ENCODE data around the gene WDR27.
"Not testable (repeated sequence)": the region's sequence is repeated elsewhere in the genome, so short reads cannot be mapped to it uniquely, and the experiment has no call there.

WDR27 gene

GRCh38 chr6:169654598-169655391, 47.0 kb downstream of the WDR27 start:
- H3K9ac ChIP-seq (ENCODE audit: low read length): peak overlapping the region; percentile 28
- peak overlapping the region; percentile 49 for H3K27ac ChIP-seq (ENCODE audit: low read depth, low read length)
- peaks cover 4% of the 10 kb centered on the region for H3K36me3 ChIP-seq (ENCODE audit: control insufficient read depth, insufficient read depth, low read length)
- H3K4me3 ChIP-seq (ENCODE audit: low read length): peak overlapping the region; percentile 71
- H3K27me3 ChIP-seq (ENCODE audit: control insufficient read depth, insufficient read depth, low read length): no peaks in the 10 kb centered on the region
- H3K4me1 ChIP-seq (ENCODE audit: control insufficient read depth, insufficient read depth, low read length): no peaks in the 10 kb centered on the region

- H3K27me3 ChIP-seq (ENCODE audit: control insufficient read depth, insufficient read depth, low read length): no peaks in the 10 kb centered on the region
- no peak overlapping the region for H3K9ac ChIP-seq (ENCODE audit: low read length)
- H3K4me3 ChIP-seq (ENCODE audit: low read length): no peak overlapping the region
Observed at GRCh38 chr6:169653691-169654090, 48.1 kb downstream of the WDR27 start.

DNA sequence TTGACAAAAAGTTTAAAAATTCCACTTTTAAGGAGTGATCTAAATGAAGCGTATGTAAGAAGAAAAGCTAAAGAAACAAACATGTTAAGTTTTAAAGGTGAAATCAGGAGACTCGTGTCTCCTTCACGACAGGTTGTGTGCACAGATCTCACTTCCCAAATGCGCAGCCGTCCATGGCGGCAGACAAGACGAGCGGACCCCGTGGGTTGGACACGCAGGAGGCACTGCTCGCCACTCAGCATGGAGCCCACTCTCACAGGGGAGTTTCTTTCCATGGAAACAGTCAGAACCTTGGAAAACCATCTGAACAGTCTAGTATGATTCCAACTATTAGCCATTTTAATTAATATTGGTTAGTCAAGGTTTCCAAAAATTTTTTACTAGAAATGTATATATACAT, 48.9 kb downstream of the WDR27 start:
- H3K27ac ChIP-seq (ENCODE audit: low read depth, low read length): no peak overlapping the region
- no peak overlapping the region for H3K4me3 ChIP-seq (ENCODE audit: low read length)
- no peaks in the 10 kb centered on the region for H3K36me3 ChIP-seq (ENCODE audit: control insufficient read depth, insufficient read depth, low read length)
- H3K4me1 ChIP-seq (ENCODE audit: control insufficient read depth, insufficient read depth, low read length): no peaks in the 10 kb centered on the region
- H3K27me3 ChIP-seq (ENCODE audit: control insufficient read depth, insufficient read depth, low read length): no peaks in the 10 kb centered on the region
- no peak overlapping the region for H3K9ac ChIP-seq (ENCODE audit: low read length)

More at GRCh38 chr6:169653691-169654090, 48.1 kb downstream of the WDR27 start:
- Histone ChIP-seq H3K27ac (ENCODE audit: low read depth, low read length) (no peak overlapping the region), H3K36me3 (ENCODE audit: control insufficient read depth, insufficient read depth, low read length) (no peaks in the 10 kb centered on the region), H3K4me1 (ENCODE audit: control insufficient read depth, insufficient read depth, low read length) (no peaks in the 10 kb centered on the region)

DNA sequence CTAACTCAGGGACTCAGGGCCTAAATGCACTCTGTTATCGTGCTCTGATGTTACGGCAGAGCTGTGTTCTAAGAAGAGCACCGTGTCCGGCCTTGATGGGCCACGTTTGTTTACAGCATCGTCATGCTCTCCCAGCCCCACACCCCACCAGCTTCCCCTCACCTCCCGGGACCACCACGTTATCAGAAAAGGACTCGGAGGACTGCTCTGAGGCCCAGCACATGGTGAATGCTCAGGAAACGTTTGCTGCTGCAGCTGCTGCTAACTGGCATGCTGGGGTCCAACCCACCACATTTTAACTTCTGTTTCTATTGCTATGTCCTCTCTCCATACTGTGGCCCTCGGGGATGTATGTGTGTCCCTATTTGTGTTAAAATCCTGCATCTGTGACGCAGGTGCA, 50.3 kb downstream of the WDR27 start:
- no peaks in the 10 kb centered on the region for H3K27me3 ChIP-seq (ENCODE audit: control insufficient read depth, insufficient read depth, low read length)
- no peaks in the 10 kb centered on the region for H3K36me3 ChIP-seq (ENCODE audit: control insufficient read depth, insufficient read depth, low read length)
- no peak overlapping the region for H3K9ac ChIP-seq (ENCODE audit: low read length)

GRCh38 chr6:169650959-169651292, 50.9 kb downstream of the WDR27 start:
- no peaks in the 10 kb centered on the region for H3K27me3 ChIP-seq (ENCODE audit: control insufficient read depth, insufficient read depth, low read length)
- no peaks in the 10 kb centered on the region for H3K4me1 ChIP-seq (ENCODE audit: control insufficient read depth, insufficient read depth, low read length)
- no peak overlapping the region for H3K9ac ChIP-seq (ENCODE audit: low read length)
- no peaks in the 10 kb centered on the region for H3K36me3 ChIP-seq (ENCODE audit: control insufficient read depth, insufficient read depth, low read length)
- no peak overlapping the region for H3K4me3 ChIP-seq (ENCODE audit: low read length)
- H3K27ac ChIP-seq (ENCODE audit: low read depth, low read length): no peak overlapping the region

More for the DNA sequence above, 50.3 kb downstream of the WDR27 start:
- Histone ChIP-seq H3K4me3 (ENCODE audit: low read length) (no peak overlapping the region), H3K27ac (ENCODE audit: low read depth, low read length) (no peak overlapping the region), H3K4me1 (ENCODE audit: control insufficient read depth, insufficient read depth, low read length) (no peaks in the 10 kb centered on the region)

GRCh38 chr6:169650241-169650958, 51.4 kb downstream of the WDR27 start:
- H3K36me3 ChIP-seq (ENCODE audit: control insufficient read depth, insufficient read depth, low read length): no peaks in the 10 kb centered on the region
- H3K4me3 ChIP-seq (ENCODE audit: low read length): no peak overlapping the region
- no peaks in the 10 kb centered on the region for H3K4me1 ChIP-seq (ENCODE audit: control insufficient read depth, insufficient read depth, low read length)
- H3K27ac ChIP-seq (ENCODE audit: low read depth, low read length): no peak overlapping the region
- H3K27me3 ChIP-seq (ENCODE audit: control insufficient read depth, insufficient read depth, low read length): no peaks in the 10 kb centered on the region
- H3K9ac ChIP-seq (ENCODE audit: low read length): no peak overlapping the region

DNA sequence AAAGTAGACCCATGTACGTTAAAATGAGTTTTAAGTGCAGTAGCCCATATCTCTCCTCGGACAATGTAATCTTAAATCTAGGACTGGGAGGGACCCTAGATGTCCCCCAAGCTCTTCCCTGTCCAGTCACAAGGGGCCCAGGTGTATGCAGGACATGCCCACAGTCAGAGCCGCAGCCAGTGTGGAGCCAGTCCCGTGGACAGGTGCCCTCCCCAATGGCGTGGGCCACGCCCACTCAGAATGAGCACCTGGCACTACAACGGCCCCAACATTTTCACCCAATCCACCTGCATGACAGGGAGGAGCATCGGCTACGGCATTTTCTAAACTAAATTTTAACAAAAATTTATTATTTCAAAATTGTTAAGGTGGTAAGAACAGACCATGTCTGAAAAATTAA, 53.2 kb downstream of the WDR27 start:
- Histone ChIP-seq H3K27me3 (ENCODE audit: control insufficient read depth, insufficient read depth, low read length) (no peaks in the 10 kb centered on the region), H3K9ac (ENCODE audit: low read length) (no peak overlapping the region), H3K4me3 (ENCODE audit: low read length) (no peak overlapping the region)

DNA sequence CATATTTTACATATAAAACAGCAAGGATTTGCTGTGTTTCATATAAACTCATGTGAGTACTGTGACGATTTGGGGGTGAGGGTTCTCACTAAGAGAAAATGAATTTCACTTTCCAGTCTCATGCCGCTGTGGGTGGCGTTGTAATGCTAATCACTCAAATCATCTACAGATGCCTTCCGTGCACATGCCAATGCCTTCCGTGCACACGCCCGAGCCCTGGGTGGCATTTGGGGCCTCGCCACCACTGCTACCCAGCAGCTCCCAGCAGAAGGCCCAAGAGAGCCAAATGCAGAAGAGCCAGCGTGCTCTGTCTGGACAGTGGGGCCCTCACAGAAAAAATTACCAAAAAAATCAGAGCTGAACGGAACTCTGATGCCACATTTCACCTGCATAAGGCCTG, 53.7 kb downstream of the WDR27 start:
- Histone ChIP-seq H3K9ac (ENCODE audit: low read length) (no peak overlapping the region), H3K27ac (ENCODE audit: low read depth, low read length) (no peak overlapping the region), H3K27me3 (ENCODE audit: control insufficient read depth, insufficient read depth, low read length) (no peaks in the 10 kb centered on the region), H3K4me3 (ENCODE audit: low read length) (no peak overlapping the region), H3K36me3 (ENCODE audit: control insufficient read depth, insufficient read depth, low read length) (no peaks in the 10 kb centered on the region), H3K4me1 (ENCODE audit: control insufficient read depth, insufficient read depth, low read length) (no peaks in the 10 kb centered on the region)

More for the DNA sequence above, 53.2 kb downstream of the WDR27 start:
- Histone ChIP-seq H3K36me3 (ENCODE audit: control insufficient read depth, insufficient read depth, low read length) (no peaks in the 10 kb centered on the region), H3K27ac (ENCODE audit: low read depth, low read length) (no peak overlapping the region), H3K4me1 (ENCODE audit: control insufficient read depth, insufficient read depth, low read length) (no peaks in the 10 kb centered on the region)

DNA sequence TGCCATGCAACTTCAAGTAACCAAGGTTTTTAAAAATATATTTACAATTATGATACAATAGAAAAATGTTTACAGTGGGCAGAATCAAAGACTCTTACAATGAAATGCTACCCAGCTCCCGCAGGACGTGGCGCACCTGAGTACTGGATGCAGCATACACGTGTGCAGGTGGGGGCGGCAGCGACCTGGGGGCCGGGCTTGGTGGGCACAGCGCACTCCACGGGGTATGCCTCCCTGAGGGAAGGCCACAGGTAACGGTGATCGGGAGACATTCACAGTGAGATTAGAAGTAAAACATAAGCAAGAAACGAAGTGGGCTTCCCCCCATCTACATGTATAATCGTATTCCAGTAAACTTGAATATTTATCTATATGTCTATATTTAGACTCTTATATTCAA, 54.2 kb downstream of the WDR27 start:
- Histone ChIP-seq H3K27ac (ENCODE audit: low read depth, low read length) (no peak overlapping the region), H3K27me3 (ENCODE audit: control insufficient read depth, insufficient read depth, low read length) (no peaks in the 10 kb centered on the region), H3K4me1 (ENCODE audit: control insufficient read depth, insufficient read depth, low read length) (no peaks in the 10 kb centered on the region), H3K9ac (ENCODE audit: low read length) (no peak overlapping the region), H3K4me3 (ENCODE audit: low read length) (no peak overlapping the region), H3K36me3 (ENCODE audit: control insufficient read depth, insufficient read depth, low read length) (no peaks in the 10 kb centered on the region)

DNA sequence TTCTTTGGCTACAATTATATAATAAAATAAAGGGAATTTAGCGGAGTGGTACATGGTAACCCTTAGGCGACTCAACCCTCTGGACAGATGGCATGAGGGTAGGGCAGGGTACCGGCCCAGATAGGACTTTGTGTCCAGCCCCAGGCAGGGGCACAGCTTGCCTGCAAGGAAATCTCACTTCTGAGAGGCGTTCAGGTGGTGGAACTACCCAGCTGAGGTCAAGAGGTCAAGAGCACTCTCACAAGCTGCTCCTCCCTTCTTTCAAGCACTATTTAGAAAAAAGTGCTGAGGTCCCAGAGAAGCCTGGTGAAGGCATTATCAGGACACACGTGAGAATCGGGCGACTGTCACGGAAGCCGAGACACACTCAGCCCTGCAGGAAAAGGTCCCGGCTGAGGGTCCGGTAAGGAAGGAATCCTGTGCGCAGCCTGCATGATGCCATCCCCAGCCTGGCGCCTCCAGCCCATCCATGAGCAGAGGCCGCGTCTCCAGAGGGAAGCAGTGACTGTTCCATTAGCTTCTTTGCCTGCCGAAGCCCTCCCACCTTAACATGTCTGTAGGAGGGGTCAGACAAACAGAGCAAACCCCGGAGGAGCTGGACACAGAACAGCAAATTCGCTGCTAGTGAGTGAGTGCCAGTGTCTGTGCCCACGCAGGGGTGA, 54.8 kb downstream of the WDR27 start:
- Histone ChIP-seq H3K36me3 (ENCODE audit: control insufficient read depth, insufficient read depth, low read length) (no peaks in the 10 kb centered on the region), H3K9ac (ENCODE audit: low read length) (no peak overlapping the region), H3K4me1 (ENCODE audit: control insufficient read depth, insufficient read depth, low read length) (no peaks in the 10 kb centered on the region), H3K27me3 (ENCODE audit: control insufficient read depth, insufficient read depth, low read length) (no peaks in the 10 kb centered on the region), H3K4me3 (ENCODE audit: low read length) (no peak overlapping the region), H3K27ac (ENCODE audit: low read depth, low read length) (no peak overlapping the region)

- H3K4me1 ChIP-seq (ENCODE audit: control insufficient read depth, insufficient read depth, low read length); H3K36me3 ChIP-seq (ENCODE audit: control insufficient read depth, insufficient read depth, low read length); H3K27me3 ChIP-seq (ENCODE audit: control insufficient read depth, insufficient read depth, low read length); H3K27ac ChIP-seq (ENCODE audit: low read depth, low read length); H3K9ac ChIP-seq (ENCODE audit: low read length); H3K4me3 ChIP-seq (ENCODE audit: low read length): not testable (repeated sequence)
Observed at GRCh38 chr6:169645459-169645858, 56.4 kb downstream of the WDR27 start.

GRCh38 chr6:169643521-169643920, 58.3 kb downstream of the WDR27 start:
- H3K36me3 ChIP-seq (ENCODE audit: control insufficient read depth, insufficient read depth, low read length): no peaks in the 10 kb centered on the region
- H3K4me3 ChIP-seq (ENCODE audit: low read length): no peak overlapping the region
- H3K27ac ChIP-seq (ENCODE audit: low read depth, low read length): no peak overlapping the region
- no peaks in the 10 kb centered on the region for H3K27me3 ChIP-seq (ENCODE audit: control insufficient read depth, insufficient read depth, low read length)
- no peak overlapping the region for H3K9ac ChIP-seq (ENCODE audit: low read length)
- no peaks in the 10 kb centered on the region for H3K4me1 ChIP-seq (ENCODE audit: control insufficient read depth, insufficient read depth, low read length)

All from rectal smooth muscle tissue (tissue), 1 donor.